ENCODE results near the gene HNRNPAB. TPM values are rescaled to one million over a fixed set of nuclear protein-coding genes. Genes with fewer than 3 reads are reported as not detected.

The HNRNPAB gene
- total and polyA plus RNA-seq, 9 of the 15 experiments (the other 6 are each of a cell fraction or from before 2014, with no cell fraction given) = 34.6 to 425 (median 236) TPM

GRCh38 chr5:178232124-178232919 lies 28.0 kb downstream of the HNRNPAB start, which contains the start of gene PHYKPL (continued):
- TF ChIP-seq ZBTB40 (IDR thresholded peaks at IDR 0.05) (peak; percentile 27; the same call in 1 of the 2 replicates), ZBTB40 (CRISPR knock-in tag; IDR thresholded peaks at IDR 0.05) (no peak), TOE1 (IDR thresholded peaks at IDR 0.05; ENCODE audit: borderline replicate concordance) (no peak), TOE1 (CRISPR knock-in tag; IDR thresholded peaks at IDR 0.05; ENCODE audit: borderline replicate concordance, low read depth) (no peak), ZNF134 (CRISPR knock-in tag; conservative IDR thresholded peaks at IDR 0.05) (peak; percentile 65; the same call in 1 of the 2 replicates), U2AF1 (optimal IDR thresholded peaks at IDR 0.05; ENCODE audit: low read depth, low read length) (peak; percentile 84), SRSF1 (IDR thresholded peaks at IDR 0.05; ENCODE audit: low read depth, low read length) (no peak), POLR2B (IDR thresholded peaks at IDR 0.05; ENCODE audit: low read depth, partially characterized antibody) (peak; percentile 38), ZNF12 (CRISPR knock-in tag; IDR thresholded peaks at IDR 0.05) (0 out of 2 replicates have a peak, but pooled peaks have one; percentile 60), ZNF668 (CRISPR knock-in tag; IDR thresholded peaks at IDR 0.05) (no peak), SMAD3 (CRISPR knock-in tag; conservative IDR thresholded peaks at IDR 0.05) (no peak), ZNF584 (CRISPR knock-in tag; IDR thresholded peaks at IDR 0.05; ENCODE audit: low read depth) (0 out of 2 replicates have a peak, but pooled peaks have one; percentile 32), CEBPG (CRISPR knock-in tag; IDR thresholded peaks at IDR 0.05) (0 out of 2 replicates have a peak, but pooled peaks have one; percentile 17), CEBPG (tag; conservative IDR thresholded peaks at IDR 0.05 in 1 of 2, IDR thresholded peaks at IDR 0.05 in 1 of 2) (no peak), RNF2 (IDR thresholded peaks at IDR 0.05) (peak; percentile 20; the same call in 1 of the 2 replicates), ZNF785 (CRISPR knock-in tag; IDR thresholded peaks at IDR 0.05) (no peak), YY1 (IDR thresholded peaks at IDR 0.05; ENCODE audit: borderline replicate concordance in 1 of 3, control insufficient read depth in 1 of 3, extremely low read depth in 1 of 3, insufficient read depth in 3 of 3, insufficient read length in 1 of 3, insufficient replicate concordance in 2 of 3, low read depth in 1 of 3, low read length in 2 of 3) (peak in 2 of 3 experiments; percentile 58 to 73), GATA2 (CRISPR knock-in tag; IDR thresholded peaks at IDR 0.05) (no peak), KDM5B (IDR thresholded peaks at IDR 0.05; ENCODE audit: insufficient replicate concordance, low read depth, low read length) (peak; percentile 55)

Measured in K562 (cell line).